Activated CD8-positive, alpha-beta memory T cell treated with anti-CD3 and anti-CD28 coated beads for 48 hours (primary cell): ENCODE measurements around the gene PTBP2.

Experiments
- DNase-seq, 3 experiments: peaks; one replicate each; pipeline ENCODE4 v3.0.0-alpha.2; 2020; ENCODE audit warnings: low read depth in 2 of 3, low spot score in 2 of 3

Gene PTBP2

DNA sequence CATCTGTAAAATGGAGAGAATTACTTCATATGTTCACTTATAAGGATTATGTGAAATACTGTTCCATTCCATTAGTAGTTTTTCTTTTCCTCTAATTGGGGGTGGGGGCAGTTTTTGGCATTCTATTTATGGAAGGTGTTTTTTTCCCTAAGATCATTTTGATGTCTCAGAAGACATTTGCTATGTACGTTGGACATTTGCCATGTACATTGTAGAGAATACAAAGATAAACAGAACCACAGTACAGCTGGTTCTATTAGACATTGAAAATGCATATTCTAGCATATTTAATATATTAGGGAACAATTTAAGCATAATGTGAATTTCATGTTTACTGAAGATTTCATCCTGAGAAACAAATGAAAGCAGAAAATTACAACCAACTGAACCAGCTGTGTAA lies 98.5 kb downstream of the PTBP2 start:
- no peak for DNase-seq

GRCh38 chr1:96820671-96821070 lies 99.1 kb downstream of the PTBP2 start:
- no peak for DNase-seq

DNA sequence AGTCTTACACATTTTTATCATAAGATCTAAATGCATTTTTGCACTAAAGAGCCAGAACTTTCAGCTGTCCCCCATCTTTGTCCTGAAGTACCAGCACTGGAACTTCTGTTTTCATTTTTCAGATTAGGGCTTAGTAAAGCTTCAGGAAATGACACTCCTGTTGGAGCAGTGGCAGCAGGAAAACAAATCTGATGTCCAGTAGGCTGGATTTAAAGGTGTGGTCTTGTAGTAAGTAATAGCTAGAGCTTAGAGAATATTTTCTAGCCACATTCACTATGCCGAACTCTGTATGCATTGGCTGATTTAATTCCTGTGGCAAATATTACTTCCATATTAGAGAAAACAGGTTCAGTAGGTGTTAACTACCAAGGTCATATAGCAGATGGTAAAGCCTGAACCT lies 103.6 kb downstream of the PTBP2 start:
- no peak for DNase-seq

- DNase-seq = no peak
Observed at GRCh38 chr1:96825950-96826576, 104.5 kb downstream of the PTBP2 start.

- no peak for DNase-seq
Observed at GRCh38 chr1:96833376-96833775, 111.8 kb downstream of the PTBP2 start.

GRCh38 chr1:96834986-96835385 lies 113.4 kb downstream of the PTBP2 start:
- no peak for DNase-seq

DNA sequence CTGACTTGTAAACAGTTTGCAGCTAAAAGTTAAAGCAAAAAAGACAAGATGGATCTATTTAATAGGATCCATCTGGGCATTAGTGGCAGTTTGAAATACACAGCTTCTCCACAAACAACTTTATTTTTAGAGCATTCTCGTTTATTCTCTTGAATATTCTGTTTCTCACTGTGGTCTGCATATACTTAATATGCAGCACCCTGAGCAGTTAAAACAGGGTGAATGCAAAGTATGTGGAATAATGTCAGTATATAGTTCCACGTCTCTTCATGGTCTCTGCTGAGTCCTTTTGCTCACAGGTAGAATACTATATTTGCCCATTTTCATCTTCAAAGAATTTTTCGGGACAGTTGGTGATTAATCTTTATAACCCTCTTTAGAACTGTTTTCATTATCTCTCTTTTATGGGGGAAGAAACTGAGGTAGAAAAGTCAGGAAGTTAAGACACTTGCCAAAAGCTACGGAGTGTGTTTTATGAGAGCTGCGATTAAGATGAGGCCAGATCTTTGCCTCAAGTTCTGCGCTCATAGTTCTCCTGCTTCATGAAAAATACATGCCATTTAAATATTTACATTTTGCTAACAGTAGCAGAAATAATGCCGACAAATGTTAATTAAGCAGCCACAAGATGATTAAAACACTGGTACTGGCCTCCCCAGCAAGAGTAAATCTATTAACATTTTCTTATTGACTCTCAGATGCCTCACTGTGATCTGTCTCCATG lies 115.6 kb downstream of the PTBP2 start:
- DNase-seq = no peak

- DNase-seq = no peak
Observed at GRCh38 chr1:96837781-96838216, 116.2 kb downstream of the PTBP2 start.

DNA sequence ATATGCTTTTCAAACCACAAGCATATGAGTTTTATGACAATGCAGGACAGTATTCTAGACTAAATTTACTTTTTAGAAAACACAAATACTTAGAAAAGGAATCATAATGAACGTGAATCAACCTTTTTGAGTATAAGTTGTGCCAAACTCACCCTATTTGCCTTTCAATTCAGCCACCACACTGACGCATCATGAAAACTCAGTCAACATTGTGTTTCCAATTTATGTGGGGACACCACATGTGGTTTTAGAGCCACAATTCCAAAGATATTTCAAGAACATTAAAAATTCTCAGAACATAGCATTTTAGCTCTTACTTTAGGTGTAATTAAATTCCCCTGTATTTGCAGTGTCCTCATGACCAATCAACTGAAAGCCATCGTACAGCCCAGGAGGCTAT lies 118.8 kb downstream of the PTBP2 start:
- no peak for DNase-seq

- no peak for DNase-seq
Observed at GRCh38 chr1:96842215-96842614, 120.6 kb downstream of the PTBP2 start.

DNA sequence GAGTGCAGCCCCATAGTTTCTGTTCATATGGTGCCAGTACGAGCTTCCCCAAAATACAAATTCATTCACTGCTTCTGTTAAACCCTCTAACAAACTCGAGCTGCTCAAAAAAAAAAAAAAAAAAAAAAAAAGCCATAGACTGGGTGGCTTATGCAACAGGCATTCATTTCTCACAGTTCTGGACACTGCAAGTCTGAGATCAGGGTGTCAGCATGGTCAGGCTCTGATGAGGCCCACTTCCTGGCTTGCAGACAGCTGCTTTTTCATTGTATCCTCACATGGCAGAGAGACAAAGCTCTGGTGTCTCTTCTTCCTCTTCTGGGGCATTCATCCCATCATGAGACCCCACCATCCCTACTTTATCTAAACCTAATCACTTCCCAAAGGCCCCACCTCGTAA lies 121.6 kb downstream of the PTBP2 start:
- no peak for DNase-seq

DNA sequence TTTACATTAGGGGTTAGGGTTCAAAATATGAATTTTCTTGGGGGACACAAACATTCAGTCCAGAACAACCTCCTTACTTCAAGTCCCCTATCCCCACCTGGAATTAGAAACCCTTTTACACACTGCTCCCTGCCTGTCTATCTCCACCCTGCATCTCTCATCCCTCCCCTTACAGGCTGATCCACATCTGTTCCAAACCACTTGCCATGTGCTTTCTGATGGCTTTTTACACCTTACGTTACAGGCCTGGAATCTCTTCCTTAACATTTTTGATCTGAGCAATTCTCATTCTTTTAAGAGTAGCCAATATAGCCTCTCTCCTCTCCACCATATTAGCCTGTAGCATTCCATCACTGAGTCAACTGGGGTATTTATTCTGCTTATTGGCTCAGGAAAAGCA lies 122.0 kb downstream of the PTBP2 start:
- DNase-seq = no peak

GRCh38 chr1:96845464-96845863 lies 123.9 kb downstream of the PTBP2 start:
- DNase-seq = no peak

DNA sequence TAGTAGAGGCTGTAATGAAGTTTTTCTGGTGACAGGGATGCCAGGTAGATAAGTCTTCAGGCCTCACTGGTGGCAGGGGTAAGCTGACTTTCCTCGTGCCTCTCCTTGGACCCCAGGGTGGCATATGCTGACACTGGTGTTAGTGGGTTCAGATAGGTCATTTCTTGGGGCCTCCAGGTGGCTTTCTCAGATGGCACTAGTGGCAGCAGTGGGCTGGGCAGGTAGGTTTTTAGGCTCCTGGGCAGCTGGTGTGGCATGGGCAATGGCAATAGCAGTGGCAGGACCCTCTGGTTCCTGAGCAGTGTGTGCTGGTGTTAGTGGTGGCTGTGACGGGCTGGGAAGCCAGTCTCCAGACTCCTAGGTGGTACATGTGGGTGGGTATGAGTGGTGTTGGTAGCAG lies 140.3 kb downstream of the PTBP2 start:
- DNase-seq = no peak

- DNase-seq = no peak
Observed at GRCh38 chr1:96863449-96863848, 141.9 kb downstream of the PTBP2 start.
